AG08395 (cell line): ENCODE data around the gene TYROBP.
"Not testable (repeated sequence)": the region's sequence is repeated elsewhere in the genome, so short reads cannot be mapped to it uniquely, and the experiment has no call there.

Experiments
- DNase-seq: peaks from one replicate; pipeline ENCODE4 v3.0.0; 2012; ENCODE audit warnings: mixed read lengths, low spot score

TYROBP gene

DNA sequence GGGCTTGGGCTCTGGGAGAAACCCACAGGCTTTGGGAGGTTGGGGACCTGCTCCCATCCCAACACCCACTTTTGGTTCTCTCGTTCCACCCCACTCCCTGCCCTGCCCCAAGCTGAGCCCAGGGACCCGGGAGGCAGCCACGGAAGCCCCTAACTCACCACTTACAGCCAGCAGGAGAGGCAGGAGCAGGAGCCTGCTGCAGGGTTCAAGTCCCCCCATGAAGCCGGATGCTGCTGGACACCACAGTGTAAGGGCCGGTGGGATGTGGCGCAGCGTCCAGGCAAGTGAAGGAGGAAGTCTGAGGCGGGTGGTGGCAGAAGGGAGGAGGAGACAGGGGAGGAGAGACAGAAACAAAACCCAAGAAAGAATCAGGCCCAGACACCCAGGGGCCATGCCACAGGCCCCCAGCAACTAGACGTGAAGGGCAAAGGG is at the start of gene TYROBP:
Gene TYROBP, minus strand, starts transcription at position 286 of the 432 bp plus-strand sequence. Its CDS starts 67 bp downstream, at position 219.
- no peak for DNase-seq

DNA sequence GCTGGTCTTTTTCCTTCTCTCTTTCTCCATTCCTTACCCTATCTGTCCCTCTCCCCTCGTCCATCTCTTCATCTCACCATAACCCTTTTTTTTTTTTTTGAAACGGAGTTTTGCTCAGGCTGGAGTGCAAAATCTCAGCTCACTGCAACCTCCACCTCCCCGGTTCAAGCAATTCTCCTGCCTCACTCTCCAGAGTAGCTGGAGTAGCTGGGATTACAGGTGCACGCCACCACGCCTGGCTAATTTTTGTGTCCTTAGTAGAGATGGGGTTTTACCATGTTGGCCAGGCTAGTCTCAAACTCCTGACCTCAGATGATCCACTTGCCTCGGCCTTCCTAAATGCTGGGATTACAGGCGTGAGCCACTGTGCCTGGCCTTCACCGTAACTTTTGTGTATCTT is 49.3 kb upstream of the TYROBP start:
- not testable (repeated sequence) for DNase-seq

DNA sequence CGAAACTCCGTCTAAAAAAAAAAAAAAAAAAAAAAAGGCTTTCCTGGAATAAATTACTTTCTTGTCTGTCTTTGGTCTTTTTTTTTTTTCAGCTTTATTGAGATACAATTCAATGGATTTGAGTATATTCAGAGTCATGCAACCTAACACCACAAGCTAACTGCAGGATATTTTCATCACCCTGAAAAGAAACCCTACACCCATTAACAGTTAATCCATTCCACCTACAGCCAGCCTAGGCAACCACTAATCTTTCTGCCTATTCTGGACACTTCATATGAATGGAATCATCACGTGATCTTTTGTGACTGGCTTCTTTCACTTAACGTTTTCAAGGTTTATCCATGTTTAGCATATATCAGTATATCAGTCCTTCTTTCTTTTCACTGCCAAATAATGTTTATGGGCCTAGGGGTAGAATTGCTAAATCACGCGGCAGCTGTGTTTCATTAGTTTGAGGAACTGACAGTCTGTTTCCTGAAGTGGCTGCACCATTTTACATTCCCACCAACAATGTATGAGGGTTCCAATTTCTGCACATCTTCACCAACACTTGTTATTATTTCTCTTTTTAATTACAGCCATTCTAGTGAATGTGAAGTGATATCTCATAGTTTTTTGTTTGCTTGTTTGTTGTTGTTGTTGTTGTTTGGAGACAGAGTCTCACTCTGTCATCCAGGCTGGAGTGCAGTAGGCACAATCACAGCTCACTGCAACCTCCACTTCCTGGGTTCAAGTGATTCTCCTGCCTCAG is 48.0 kb upstream of the TYROBP start:
- no peak for DNase-seq

DNA sequence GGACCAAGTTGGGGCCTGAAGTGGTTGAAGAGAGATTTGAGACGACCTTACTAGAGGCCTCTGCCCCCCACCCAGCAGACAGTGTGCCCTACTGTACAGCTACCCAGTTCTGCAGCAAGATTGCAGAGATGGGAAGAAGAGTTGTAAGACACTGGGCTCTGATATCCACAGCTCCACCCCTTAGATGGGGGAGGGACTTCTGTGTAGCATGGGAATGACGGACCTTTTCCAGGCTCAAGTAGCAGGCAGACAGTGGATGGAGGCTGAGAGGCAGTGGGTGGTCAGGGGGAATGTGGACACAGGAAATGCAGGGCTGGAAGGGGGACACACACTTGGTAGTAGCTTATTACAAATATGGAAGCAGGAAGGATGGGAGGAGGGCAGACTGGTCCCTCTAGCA is 41.0 kb upstream of the TYROBP start:
- DNase-seq: no peak

DNA sequence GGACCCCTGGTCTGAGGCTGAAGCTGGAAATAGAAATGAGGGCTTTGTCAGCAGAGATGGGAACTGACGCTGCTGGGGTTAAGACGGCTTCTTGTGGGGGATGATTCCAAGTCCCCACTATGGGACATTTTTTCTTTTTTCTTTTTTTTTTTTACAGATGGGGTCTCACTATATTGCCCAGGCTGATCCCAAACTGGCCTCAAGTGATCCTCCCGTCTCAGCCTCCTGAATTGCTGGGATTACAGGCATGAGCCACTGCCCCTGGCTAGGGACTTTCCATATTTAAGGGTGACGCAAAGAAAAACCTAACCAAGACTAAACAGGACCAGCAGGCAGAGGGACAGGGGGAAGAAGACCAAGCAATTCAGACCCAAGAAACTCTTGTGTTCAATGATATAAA is 38.1 kb upstream of the TYROBP start:
- no peak for DNase-seq

DNA sequence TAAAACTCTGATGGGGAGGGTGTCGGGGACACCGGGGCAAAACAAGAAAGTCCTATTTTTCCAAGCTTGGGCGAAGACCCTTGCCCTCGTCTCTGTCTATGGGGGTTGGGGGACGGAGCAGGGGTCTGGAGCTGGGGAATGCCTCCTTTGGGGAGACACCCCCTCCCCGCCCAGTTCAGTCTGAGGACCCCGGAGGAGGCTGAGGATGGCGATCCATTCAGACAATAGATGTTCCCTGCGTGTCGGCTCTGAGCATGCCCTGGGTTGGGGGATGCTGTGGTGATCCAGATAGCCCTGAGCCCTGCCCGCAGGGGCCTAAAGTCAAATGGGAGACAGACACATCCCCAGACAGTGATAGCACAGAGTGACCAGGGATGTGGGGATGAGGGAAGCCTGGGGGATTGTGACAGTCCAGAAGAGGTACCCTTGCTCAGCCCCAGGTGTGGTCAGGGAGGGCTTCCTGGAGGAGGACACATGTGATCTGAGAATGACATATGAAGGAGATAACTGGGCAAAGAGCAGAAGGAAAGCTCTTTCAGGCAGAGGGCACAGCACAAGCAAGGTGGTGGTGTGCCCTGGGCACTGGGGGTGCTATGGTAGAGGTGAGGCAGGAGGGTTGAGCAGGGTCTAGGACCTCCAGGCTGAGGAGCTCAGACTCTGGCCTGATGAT is 37.2 kb upstream of the TYROBP start:
- no peak for DNase-seq

DNA sequence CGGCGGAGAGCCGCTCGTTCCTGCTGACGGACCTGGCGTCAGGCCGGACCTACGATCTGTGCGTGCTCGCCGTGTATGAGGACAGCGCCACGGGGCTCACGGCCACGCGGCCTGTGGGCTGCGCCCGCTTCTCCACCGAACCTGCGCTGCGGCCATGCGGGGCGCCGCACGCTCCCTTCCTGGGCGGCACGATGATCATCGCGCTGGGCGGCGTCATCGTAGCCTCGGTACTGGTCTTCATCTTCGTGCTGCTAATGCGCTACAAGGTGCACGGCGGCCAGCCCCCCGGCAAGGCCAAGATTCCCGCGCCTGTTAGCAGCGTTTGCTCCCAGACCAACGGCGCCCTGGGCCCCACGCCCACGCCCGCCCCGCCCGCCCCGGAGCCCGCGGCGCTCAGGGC is 36.5 kb upstream of the TYROBP start:
- no peak for DNase-seq

DNA sequence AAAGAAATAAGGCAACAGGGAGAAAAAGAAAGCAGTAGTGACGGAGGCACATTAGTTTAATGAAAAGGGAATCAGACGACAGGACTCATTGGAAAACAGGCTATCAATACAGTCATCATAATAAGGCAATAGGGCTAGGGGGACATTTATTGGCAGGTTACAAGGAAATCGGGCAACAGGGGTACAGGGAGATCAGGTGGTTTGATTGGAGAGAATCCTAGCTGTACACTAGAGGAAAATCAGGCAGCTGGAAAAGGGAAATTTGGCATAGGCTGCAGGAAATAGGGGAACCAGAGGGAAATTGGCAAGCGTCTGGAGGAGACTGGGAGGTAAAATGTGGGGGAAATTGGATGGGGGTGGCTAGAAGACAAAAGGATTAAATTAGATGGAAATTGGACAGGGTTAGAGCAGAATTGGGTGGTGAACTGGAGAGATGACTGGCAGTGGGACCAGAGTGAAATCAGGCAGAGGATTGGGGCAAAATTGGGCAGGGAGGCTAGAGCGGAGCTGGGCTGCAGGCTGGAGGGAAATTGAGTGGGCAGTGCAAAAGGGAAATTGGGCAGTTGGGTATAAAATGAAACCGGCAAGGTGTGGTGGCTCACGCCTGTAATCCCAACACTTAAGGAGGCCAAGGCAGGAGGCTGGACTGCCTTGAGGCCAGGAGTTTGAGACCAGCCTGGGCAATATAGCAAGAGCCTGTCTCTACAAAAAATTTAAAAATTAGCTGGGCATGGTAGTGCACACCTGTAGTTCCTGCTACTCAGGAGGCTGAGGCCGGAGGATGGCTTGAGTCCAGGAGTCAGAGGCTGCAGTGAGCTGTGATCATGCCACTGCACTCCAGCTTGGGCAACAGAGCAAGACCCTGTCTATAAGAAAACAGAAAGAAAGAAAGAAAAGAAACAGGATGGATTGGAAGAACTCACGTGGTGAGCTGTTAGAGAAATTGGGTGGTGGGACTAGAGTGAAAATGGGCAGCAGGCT is 35.5 kb upstream of the TYROBP start:
- DNase-seq: no peak

DNA sequence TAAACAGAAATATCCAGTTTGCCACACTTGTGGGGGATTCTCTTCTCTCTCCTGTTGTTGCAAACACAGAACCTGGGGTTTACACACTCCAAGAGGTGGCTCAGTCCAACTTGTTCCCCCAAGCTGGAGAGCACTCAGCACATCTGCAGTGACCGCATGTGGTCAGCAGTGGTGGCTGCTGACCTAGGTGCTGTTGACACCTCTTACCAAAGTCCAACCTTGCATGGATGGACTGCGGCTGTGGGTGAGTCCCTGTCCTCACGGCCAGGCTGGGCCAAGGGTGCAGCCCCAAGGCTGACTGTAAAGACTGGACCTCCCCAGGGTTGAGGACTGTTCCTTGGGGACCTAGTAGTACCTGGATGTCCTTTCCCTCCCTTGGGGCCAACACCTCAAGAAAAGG is 34.1 kb upstream of the TYROBP start:
- DNase-seq: no peak

DNA sequence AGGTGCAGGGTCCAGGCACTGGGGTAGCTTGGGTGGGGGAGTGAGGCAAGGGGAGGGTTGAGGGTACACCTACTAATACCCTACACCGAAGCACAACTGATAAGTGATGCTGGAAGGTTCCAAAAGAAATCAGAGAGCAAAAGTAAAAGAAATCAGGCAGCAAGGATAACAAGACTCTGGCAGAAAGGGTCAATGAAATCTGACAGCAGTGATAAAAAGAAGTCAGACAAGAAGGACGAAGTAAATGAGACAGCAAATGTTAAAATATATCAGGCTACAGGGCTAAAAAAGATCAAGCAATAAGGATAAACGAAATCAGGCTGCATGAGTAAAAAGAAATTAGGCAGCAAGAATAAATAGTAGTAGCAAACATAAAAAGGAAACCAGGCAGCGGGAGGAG is 32.7 kb upstream of the TYROBP start:
- no peak for DNase-seq

DNA sequence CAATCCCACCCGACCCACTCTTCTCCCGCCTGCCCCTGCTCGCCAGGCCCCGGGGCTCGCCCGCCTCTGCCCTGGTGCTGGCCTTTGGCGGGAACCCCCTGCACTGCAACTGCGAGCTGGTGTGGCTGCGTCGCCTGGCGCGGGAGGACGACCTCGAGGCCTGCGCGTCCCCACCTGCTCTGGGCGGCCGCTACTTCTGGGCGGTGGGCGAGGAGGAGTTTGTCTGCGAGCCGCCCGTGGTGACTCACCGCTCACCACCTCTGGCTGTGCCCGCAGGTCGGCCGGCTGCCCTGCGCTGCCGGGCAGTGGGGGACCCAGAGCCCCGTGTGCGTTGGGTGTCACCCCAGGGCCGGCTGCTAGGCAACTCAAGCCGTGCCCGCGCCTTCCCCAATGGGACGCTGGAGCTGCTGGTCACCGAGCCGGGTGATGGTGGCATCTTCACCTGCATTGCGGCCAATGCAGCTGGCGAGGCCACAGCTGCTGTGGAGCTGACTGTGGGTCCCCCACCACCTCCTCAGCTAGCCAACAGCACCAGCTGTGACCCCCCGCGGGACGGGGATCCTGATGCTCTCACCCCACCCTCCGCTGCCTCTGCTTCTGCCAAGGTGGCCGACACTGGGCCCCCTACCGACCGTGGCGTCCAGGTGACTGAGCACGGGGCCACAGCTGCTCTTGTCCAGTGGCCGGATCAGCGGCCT is 32.1 kb upstream of the TYROBP start:
- no peak for DNase-seq

DNA sequence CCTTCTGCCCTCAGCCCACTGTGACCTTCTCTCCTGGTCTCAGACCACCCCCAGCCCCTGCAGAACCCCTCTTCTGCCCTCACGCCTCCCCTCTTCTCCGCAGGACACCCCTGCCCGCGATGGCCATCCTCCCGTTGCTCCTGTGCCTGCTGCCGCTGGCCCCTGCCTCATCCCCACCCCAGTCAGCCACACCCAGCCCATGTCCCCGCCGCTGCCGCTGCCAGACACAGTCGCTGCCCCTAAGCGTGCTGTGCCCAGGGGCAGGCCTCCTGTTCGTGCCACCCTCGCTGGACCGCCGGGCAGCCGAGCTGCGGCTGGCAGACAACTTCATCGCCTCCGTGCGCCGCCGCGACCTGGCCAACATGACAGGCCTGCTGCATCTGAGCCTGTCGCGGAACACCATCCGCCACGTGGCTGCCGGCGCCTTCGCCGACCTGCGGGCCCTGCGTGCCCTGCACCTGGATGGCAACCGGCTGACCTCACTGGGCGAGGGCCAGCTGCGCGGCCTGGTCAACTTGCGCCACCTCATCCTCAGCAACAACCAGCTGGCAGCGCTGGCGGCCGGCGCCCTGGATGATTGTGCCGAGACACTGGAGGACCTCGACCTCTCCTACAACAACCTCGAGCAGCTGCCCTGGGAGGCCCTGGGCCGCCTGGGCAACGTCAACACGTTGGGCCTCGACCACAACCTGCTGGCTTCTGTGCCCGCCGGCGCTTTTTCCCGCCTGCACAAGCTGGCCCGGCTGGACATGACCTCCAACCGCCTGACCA is 31.4 kb upstream of the TYROBP start:
- no peak for DNase-seq

DNA sequence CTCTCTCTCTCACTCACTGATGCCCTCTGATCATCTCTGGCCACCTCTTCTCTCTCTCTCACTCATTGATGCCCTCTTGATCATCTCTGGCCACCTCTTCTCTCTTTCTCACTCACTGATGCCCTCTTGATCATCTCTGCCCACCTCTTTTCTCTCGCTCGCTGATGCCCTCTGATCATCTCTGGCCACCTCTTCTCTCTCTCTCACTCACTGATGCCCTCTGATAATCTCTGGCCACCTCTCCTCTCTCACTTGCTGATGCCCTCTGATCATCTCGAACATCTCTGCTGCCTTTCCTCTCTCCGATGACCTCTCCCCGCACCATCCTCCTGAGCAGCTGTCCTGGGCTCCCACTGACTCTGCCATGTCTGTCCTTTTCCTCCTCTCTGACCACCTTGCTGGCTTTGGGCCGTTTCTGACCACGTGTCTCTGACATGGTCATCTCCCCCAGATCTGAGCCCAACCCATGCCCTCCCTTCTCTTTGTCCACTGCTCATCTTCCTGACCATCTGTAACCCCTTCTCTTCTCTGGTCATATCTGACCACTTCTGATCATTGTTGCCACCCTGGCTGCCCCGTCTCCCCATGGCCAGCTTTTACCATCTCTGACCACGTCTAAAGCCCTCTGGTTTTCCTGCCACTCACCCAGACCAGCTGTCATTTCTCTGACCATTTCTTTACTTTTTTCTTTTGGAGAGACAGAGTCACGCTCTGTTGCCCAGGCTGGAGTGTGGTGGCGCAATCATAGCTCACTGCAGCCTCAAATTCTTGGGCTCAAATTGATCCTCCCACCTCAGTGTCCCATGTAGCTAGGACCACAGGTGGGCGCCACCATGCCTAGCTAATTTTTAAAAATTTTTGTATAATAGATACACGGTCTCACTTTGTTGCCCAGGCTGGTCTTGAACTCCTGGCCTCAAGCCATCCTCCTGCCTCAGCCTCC is 30.5 kb upstream of the TYROBP start:
- no peak for DNase-seq

DNA sequence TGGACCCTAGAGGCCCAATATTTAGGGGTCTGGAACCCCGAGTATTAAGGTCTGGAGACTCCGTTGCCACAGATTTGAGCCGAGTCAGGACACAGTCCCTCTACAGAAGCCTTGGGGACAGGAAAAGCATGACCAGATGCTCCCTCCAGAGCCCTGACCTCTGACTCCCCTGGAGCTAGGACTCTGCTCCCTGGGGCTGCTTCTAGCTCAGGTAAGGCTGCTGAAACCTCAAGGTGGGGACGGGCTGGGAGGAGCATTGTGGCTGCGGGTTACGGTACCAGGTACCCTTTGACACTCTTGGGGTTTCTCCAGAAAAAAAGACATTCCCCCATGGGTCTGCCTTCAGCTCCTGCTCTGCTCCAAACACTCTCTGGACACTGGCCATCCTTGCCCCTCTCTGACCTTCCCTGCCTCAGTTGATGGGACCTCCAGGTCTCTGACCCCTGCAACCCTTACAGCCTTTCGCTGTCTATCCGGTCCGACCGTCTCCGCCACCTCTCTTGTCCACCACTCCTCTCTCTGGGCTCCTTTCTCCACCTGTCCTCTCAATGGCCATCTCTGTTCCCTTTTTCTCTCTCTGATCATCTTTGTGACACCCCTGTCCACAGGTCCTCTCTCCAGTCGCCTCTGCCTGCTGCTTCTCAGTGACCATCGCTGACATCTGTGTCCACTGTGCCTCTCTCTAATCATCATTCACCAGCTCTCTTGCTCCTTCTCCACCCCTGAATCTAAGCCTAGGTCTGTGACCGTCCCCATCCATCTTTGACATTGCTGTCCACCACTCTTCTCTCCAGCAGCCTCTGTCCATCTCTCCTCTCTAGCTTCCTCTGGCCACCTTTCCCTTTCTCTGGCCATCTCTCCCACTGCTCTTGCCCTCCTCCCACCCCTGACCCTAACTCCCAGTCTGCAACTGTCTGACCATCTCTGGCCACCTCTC is 29.5 kb upstream of the TYROBP start:
- DNase-seq: no peak

DNA sequence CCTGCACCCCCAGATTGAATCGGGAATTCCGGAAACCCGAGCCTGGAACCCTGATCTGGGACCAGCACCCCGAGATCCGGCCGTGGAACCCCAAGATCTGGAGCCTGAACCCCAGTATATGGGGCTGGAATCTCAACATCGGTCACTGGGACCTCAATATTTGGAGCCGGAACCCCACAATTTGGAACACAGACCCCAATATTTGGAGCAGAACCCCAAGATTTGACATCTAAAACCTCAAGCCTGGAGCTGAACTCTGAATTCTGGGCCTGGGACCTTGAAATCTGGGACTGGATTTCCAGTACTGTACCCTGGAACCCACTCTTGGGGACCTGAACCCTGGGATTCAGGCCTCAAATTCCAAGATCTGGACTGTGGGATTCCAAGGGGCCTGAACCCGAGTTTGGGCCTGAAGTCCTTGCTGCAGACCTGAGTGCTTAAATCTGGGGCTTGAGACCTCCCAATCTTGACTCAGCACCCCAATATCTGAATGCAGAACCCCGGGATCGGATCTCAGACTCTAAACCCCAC is 28.7 kb upstream of the TYROBP start:
- DNase-seq: no peak

DNA sequence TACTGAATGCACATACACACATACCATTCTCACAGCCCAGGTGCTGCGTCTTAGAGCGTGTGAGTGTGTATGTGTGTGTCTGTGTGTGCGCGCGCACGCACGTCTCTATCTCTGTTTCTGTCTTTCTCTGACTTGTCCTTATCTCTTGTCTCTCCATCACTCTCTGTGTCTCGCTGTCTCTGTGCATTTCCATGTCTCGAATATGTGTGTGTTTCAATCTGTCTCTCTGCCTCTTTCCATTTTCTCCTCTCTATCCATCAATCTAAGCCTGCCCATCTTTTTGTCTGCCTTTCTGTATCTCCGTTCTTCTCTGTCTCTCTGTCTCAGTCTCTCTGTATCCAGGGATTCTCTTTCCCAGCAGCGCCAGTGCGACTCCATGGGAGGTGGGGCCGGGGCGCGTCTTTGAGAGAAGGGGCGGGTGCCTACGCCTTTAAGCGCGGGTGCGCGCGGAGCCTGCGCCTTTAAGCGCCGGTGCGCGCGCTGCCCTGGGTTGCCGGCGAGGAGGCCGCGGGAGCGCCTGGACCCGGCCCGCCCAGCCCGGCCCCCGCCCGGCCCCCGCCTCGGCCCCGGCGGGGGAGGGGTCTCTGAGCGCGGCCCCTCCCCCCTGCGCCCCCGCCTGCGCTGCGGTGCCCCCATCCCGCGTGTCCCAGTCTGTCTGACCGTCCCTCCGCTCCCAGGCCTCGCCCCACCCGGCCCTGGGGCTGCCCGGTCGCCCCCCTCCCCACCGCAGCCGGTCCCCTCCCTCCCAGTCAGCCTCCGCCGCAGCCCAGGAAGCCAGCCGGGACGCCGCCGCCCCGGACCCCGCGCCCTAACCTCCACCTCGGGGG is 28.0 kb upstream of the TYROBP start, which contains the start of gene LRFN3:
Gene LRFN3, plus strand, starts transcription at position 464 of the 827 bp plus-strand sequence. CDS start 3,052 bp downstream, outside the sequence.
- peak; percentile 83 for DNase-seq

DNA sequence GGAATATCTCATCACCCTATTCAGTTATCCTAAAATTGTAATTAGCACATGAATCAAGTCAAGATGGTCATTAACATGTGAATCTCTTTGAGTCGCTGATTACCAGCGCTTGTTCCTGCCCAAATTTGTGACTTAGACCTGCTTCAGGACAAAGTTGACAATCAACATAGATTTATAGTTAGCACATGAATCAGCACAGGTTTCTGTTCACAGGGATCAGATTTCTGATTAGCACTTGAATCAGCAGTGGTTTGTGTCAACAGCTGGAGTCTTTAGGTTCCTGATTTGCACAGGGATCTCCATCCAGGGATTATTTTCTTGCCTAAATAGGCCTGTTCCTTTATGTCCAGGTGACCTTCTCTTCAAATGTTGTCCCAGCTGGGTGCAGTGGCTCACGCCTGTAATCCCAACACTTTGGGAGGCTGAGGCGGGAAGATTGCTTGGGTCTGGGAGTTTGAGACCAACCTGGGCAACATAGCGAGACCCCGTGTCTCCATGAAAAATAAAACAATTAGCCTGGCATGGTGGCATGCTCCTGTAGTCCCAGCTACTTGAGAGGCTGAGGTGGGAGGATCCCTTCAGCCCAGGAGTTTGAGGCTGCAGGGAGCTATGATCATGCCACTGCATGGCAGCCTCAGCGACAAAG is 24.3 kb upstream of the TYROBP start:
- DNase-seq: no peak
